Mammary epithelial cell (primary cell): ENCODE data around the gene RDH16.

Source experiments
- EZH2 ChIP-seq: IDR thresholded peaks from 2 replicates; pipeline ENCODE4 v1.6.1; 2012; ENCODE audit warnings: low read length, inconsistent platforms, borderline replicate concordance
- TF ChIP-seq, protein P1 (sequence below), 2 donors: IDR thresholded peaks in 1 of 2; conservative IDR thresholded peaks in 1 of 2; 2 replicates each; pipeline ENCODE4 v1.5.1; 2011 to 2012; ENCODE audit warnings: inconsistent platforms in 2 of 2, low read length in 2 of 2, mild to moderate bottlenecking in 2 of 2, control low read depth in 1 of 2, low read depth in 1 of 2; ENCODE audit not compliant: insufficient read depth in 1 of 2; ENCODE audit errors: extremely low read depth in 1 of 2

DNA sequence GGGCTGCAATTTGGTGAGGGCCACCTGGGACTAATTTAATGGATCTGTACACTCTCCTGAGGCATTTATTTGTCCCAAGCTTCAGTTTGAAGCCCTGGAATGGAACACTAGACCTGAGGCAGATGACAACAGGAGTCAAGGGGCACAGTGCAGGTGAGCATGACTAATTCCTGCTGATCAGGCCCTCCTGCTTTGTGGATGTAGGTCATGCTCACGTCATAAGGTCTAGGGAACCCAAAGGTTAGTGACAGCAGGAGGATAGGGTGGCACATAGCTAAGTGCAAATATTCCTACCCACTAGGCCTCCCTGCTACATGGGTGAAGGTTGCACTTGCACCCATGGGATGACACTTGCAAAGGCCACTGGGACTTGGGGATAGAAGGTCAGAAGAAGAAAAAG is 54.0 kb downstream of the RDH16 start:
- no peak for TF ChIP-seq EZH2
- TF ChIP-seq, protein P1, sequence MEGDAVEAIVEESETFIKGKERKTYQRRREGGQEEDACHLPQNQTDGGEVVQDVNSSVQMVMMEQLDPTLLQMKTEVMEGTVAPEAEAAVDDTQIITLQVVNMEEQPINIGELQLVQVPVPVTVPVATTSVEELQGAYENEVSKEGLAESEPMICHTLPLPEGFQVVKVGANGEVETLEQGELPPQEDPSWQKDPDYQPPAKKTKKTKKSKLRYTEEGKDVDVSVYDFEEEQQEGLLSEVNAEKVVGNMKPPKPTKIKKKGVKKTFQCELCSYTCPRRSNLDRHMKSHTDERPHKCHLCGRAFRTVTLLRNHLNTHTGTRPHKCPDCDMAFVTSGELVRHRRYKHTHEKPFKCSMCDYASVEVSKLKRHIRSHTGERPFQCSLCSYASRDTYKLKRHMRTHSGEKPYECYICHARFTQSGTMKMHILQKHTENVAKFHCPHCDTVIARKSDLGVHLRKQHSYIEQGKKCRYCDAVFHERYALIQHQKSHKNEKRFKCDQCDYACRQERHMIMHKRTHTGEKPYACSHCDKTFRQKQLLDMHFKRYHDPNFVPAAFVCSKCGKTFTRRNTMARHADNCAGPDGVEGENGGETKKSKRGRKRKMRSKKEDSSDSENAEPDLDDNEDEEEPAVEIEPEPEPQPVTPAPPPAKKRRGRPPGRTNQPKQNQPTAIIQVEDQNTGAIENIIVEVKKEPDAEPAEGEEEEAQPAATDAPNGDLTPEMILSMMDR (conservative IDR thresholded peaks at IDR 0.05 in 1 of 2, IDR thresholded peaks at IDR 0.05 in 1 of 2; ENCODE audit: extremely low read depth in 1 of 2, insufficient read depth in 1 of 2, low read depth in 1 of 2, low read length in 2 of 2), result no peak
